ENCODE measurements around the gene GFRA1.

The GFRA1 gene

DNA sequence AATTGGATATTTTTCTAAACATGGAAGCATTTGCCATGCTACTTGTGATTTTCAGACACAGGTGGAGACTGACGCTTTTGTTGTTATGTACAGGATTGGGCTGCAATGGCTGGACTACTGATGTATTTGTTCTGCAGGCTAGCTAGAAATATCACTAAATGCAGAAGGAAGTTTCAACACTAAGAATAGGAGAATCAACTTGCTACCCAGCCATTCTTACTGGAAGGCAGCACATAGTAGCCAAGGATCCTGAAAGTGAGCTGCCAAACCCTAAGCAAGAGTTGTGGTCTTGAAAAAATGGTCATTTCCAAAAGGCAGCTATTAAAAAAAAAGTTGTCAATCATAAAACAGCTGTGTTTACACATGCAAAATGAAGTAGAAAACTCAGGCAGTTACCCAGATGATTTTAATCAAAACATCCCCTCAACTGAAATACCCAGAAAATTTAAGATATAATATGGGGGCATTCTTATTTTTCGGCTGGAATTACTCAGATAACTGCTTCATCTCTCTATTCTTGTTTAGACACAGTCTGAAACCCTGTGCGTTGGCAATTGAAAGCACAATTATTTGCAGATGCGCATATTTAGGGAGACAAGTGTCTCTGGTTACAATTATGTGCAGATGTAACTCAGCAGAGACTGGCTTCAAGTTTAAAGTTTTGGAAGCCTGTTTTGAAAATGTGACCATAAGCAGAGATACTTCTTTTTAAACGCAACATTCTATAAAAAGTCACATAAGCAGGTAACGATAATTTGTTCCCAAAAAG lies 31.2 kb downstream of the GFRA1 start:
- Mint-ChIP-seq H3K4me3 (no peak overlapping the region), H3K4me1 (peaks cover 69% of the 10 kb centered on the region), H3K27ac (peak overlapping the region in 2 of 3 experiments; percentile 44 to 56), H3K27me3 (ENCODE audit: low read depth) (no peaks in the 10 kb centered on the region), H3K9me3 (no peaks in the 10 kb centered on the region), H3K36me3 (ENCODE audit: low read depth) (no peaks in the 10 kb centered on the region)
- TF ChIP-seq, protein P1, sequence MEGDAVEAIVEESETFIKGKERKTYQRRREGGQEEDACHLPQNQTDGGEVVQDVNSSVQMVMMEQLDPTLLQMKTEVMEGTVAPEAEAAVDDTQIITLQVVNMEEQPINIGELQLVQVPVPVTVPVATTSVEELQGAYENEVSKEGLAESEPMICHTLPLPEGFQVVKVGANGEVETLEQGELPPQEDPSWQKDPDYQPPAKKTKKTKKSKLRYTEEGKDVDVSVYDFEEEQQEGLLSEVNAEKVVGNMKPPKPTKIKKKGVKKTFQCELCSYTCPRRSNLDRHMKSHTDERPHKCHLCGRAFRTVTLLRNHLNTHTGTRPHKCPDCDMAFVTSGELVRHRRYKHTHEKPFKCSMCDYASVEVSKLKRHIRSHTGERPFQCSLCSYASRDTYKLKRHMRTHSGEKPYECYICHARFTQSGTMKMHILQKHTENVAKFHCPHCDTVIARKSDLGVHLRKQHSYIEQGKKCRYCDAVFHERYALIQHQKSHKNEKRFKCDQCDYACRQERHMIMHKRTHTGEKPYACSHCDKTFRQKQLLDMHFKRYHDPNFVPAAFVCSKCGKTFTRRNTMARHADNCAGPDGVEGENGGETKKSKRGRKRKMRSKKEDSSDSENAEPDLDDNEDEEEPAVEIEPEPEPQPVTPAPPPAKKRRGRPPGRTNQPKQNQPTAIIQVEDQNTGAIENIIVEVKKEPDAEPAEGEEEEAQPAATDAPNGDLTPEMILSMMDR (IDR thresholded peaks at IDR 0.05; ENCODE audit: unreplicated experiment in 3 of 3) = no peak

DNA sequence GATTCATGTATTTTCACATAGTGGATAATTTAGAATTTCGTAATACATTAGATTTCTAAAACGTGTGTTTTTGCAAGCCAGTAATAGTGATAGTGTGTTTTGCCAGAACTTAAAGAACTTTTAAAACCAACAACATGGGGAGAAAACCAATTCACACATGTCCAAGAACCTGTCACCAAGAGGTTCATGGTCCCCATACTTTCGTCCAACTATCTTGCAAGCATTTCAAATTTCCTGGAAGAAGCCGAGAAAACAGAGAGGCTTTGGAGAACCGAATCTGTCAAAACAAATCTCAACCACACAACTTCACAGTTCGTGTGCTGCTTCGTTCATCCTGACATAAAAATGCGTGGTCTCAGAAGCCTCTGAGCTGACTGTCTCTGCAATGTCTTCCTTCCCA lies 31.9 kb downstream of the GFRA1 start:
- Mint-ChIP-seq H3K36me3 (ENCODE audit: low read depth) (no peaks in the 10 kb centered on the region), H3K4me3 (no peak overlapping the region), H3K9me3 (no peaks in the 10 kb centered on the region), H3K4me1 (peaks cover 69% of the 10 kb centered on the region), H3K27me3 (ENCODE audit: low read depth) (no peaks in the 10 kb centered on the region), H3K27ac (peak overlapping the region in 1 of 3 experiments; percentile 44)
- TF ChIP-seq, protein P1 (IDR thresholded peaks at IDR 0.05; ENCODE audit: unreplicated experiment in 3 of 3) = no peak

DNA sequence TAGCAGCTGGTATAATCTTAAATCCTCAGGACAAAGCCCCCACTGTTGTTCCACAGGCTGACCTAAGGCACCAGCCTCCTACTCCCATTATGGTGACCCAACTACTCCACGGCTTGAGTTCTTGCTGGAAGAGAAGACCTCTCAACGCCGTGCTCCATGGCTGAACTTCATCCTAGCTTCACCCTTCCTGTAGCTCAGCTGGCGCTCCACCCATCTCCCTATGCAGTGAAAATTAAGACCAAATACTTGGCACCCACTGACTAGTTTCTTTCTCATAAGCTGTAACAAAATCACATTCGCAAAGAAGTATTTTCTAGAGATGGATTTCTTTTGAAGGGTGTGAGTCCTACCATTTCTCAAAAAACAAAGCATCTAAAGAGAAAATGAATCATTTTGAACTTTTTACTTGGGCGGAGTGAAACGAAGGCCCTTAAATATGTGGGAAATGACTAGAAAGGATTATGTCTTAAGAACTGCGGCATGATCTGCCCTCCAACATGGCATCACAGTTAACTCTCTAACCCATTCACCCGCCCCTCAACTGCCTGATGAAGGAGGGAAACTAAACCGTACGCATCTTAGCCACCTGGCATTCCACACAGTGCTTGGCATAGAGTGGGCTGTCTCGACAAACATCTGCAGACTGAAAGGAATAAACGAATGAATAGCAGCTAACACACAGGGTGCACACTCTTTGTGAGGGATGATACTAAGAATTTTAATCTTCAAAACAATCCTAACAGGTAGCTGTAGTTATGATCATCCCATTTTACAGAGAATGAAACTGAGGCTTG lies 32.7 kb downstream of the GFRA1 start:
- Mint-ChIP-seq H3K9me3 (no peaks in the 10 kb centered on the region), H3K36me3 (ENCODE audit: low read depth) (no peaks in the 10 kb centered on the region), H3K27me3 (ENCODE audit: low read depth) (no peaks in the 10 kb centered on the region), H3K4me1 (peaks cover 67% of the 10 kb centered on the region), H3K27ac (peak overlapping the region in 2 of 3 experiments; percentile 13 to 44), H3K4me3 (no peak overlapping the region)
- TF ChIP-seq, protein P1 (IDR thresholded peaks at IDR 0.05; ENCODE audit: unreplicated experiment in 3 of 3) = no peak

DNA sequence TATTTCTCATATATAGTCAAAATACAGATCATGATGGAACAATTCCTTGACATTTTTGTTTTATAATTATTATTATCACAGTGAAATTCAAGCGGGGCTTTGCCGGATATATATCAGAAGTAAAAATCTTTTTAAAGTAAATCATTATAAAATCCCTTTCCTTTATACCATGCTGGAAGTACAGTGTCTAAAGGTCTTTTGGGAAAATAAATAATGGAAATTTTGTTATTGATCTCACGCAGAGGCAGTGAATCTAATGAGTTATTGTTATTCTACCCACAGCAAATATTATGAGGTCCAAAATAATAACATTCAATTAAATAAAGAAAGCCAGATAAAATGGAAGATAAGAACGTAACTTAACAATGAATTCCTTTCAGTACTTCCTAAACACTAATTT lies 33.8 kb downstream of the GFRA1 start:
- TF ChIP-seq, protein P1 (IDR thresholded peaks at IDR 0.05; ENCODE audit: unreplicated experiment in 3 of 3) = no peak
- no peaks in the 10 kb centered on the region for H3K36me3 Mint-ChIP-seq (ENCODE audit: low read depth)
- H3K27me3 Mint-ChIP-seq (ENCODE audit: low read depth) = peaks cover under 1% of the 10 kb centered on the region
- no peak overlapping the region for H3K27ac Mint-ChIP-seq
- H3K4me1 Mint-ChIP-seq = peaks cover 56% of the 10 kb centered on the region
- no peak overlapping the region for H3K4me3 Mint-ChIP-seq
- H3K9me3 Mint-ChIP-seq = no peaks in the 10 kb centered on the region

DNA sequence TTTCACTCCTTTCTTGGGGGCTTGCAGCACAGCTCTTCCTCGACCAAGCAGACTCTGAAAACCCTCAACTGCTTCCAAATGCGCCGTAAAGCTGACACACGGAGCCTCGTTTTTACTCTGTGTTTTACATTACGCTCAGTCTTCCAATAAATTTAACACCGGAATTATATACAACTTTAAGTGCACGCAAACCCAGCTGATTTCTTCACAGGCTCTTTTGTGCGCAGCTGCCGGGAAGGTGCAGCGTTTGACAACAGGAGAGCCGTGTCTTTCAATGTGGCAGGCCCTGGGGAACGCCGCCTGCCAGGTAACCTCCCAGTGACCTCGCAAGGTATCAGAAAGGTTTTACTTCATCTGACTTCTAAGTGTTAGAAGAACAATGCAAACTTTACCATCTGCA lies 35.0 kb downstream of the GFRA1 start:
- Mint-ChIP-seq H3K27ac (peak overlapping the region; percentile 77 to 79 (median 79)), H3K4me3 (peak overlapping the region in 2 of 3 experiments; percentile 16 to 32), H3K27me3 (ENCODE audit: low read depth) (peaks cover 3% of the 10 kb centered on the region), H3K9me3 (no peaks in the 10 kb centered on the region), H3K36me3 (ENCODE audit: low read depth) (no peaks in the 10 kb centered on the region), H3K4me1 (peaks cover 55% of the 10 kb centered on the region)
- TF ChIP-seq, protein P1 (IDR thresholded peaks at IDR 0.05; ENCODE audit: unreplicated experiment in 3 of 3) = no peak

All from nephron (organoid).